H54 (cell line): ENCODE measurements around the gene ALDH16A1.
"Not testable (repeated sequence)": the region's sequence is repeated elsewhere in the genome, so short reads cannot be mapped to it uniquely, and the experiment has no call there.

Experiments used
- DNase-seq: peaks from one replicate; pipeline ENCODE4 v3.0.0; 2011; ENCODE audit warnings: low spot score, mixed read lengths; ENCODE audit not compliant: insufficient read length
- FAIRE-seq: peaks from 3 replicates; lab custom pipeline; 2011; peaks lifted over from hg19 to GRCh38; lab: Jason Lieb, UNC
- POLR2A ChIP-seq: IDR thresholded peaks from 2 replicates; pipeline ENCODE4 v1.6.1; 2011; ENCODE audit warnings: low read depth, mild to moderate bottlenecking, low read length

ALDH16A1 gene

DNA sequence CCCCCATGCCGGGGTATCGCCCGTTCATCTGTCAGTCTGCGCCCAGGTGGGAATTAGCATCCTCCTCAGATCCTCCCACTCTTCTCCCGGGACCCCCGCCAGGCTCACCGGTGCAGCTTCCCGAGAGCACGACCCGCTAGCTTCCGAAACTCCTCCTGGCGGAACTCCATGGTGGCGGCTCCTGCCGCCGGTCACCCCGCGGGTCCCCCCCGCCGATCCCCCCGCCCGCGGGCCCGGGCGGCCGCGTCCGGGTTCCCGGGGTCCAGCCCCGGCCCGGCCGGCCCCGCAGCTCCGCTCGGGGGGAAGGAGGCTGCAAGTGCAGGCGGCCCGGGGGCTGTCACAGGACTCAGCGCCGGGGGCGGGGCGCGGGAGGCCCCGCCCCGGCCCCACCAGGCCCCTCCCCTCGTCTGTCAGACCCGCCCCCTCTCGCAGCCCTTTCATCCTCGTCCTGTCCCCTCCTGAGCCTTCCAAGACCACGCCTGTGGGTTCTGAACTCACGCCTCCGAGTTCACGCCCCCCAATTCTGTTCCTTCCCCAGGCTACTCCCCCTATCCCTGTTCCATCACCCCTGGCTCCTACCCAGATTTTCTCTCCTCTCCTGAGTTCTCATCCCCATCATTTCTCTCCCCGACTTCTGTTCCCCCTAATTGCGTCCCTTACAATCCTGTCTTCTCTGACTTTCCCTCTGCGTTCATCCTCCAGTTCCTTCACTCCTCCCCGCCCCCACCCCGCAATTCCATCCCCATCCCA is 11.6 kb upstream of the ALDH16A1 start, which contains the start of gene SLC17A7:
TSS of gene SLC17A7 (minus strand) at position 318 of the 750 bp plus-strand sequence. CDS start at position 170, 148 bp downstream.
- TF ChIP-seq POLR2A, result no peak
- DNase-seq, result no peak
- no peak for FAIRE-seq

DNA sequence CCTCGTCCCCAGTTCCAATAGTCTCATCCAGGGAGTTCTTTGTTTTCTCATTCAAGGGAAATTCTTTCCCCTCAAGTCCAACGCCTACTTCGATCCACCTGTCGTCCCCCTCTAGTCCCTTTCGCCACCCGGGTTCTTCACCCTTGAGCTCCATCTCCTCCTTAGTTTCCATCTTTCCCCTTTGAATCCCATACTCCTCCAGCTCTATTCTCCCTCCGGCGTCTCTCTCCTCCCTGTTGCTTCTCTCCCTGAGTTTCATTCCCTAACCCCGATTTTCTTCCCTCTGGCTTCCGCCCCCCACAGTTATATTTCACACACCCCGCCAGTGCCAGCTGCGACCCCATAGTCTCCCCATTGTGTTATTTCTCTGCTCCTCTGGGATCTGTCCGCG is 11.1 kb upstream of the ALDH16A1 start:
- FAIRE-seq (no peak), DNase-seq (no peak)
- no peak for TF ChIP-seq POLR2A

DNA sequence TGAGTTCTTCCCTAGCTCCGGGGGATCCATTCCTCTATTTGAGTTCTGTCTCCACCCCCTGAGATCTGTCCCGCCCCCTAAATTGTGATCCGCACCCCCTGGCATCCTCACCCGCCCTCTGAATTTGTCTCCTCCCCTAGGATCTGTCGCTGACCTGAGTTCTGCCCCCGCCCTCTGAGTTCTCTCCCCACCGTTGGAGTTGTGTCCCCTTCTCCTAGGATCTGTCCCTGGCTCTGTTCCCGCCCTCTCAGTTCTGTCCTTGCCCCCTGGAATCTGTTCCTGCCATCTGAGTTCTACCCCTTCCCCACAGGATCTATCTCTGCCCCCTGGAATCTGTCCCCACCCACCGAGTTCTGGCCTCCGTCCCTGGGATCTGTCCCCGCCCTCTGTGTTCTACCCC is 10.7 kb upstream of the ALDH16A1 start:
- no peak for FAIRE-seq

DNA sequence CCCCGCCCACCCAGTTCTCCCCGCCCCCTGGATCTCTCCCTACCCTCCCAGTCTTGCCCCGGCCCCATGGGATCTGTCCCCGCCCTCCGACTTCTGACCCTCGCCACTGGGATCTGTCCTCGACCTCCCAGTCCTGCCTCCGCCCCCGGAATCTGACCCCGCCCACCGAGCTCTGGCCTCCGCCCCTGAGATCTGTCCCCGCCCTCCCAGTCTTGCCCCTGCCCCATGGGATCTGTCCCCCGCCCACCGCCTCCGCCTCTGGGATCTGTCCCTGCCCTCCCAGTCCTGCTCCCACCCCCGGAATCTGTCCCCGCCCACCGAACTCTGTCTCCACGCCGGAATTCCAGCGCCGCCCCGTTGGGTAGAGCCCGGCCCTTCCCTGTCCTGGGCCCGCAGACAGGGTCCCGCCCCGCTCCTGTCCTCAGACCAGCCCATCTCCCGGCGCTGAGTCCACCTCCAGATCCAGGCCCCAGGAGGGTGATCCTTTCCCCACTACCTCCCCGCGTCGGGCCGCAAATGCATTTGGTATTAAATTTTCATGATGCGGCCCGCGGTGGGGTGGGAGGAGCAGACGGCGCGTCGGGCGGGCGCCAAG is 10.2 kb upstream of the ALDH16A1 start:
- peak; percentile 98 for DNase-seq
- FAIRE-seq, result no peak
- TF ChIP-seq POLR2A, result 0 out of 2 replicates have a peak, but pooled peaks have one; percentile 13

More for the DNA sequence above, 10.7 kb upstream of the ALDH16A1 start:
- DNase-seq, result peak; percentile 88
- TF ChIP-seq POLR2A, result no peak

DNA sequence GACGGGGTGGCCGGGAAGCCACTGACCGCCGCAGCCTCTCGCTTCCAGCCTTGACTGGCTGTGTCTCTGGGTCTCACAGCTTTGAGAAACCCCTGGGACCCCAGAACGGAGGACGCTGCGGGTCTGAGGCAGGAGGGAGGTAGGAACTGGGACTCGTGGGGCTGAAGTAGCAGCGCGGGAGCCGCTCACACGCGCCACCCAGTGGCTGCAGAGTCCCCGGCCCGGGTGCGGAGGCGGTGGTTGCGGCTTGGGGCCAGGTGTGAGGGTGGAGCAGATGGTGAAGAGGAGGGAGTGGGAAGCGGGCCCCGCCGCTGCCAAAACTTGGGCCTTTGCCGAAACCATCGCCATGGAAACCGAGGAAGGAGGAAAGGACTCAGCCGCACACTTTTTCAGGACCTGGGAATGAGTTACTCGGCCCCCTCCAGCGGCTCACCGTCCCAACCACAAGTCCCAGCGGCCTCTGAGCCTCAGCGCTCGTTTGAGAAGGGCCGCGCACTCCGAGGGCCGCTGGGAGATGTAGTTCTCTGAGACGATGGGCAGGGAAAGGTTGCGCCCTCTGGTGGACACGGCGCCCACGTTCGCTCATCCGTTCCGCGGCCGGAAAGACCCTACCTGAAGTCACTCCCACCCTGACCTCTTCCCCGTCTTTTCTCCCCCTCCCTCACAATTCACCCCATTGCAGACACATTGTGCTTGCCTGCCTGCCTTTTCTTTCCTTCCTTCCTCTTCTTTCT is 9.5 kb upstream of the ALDH16A1 start:
- DNase-seq (peak; percentile 95), FAIRE-seq (no peak)
- no peak for TF ChIP-seq POLR2A

DNA sequence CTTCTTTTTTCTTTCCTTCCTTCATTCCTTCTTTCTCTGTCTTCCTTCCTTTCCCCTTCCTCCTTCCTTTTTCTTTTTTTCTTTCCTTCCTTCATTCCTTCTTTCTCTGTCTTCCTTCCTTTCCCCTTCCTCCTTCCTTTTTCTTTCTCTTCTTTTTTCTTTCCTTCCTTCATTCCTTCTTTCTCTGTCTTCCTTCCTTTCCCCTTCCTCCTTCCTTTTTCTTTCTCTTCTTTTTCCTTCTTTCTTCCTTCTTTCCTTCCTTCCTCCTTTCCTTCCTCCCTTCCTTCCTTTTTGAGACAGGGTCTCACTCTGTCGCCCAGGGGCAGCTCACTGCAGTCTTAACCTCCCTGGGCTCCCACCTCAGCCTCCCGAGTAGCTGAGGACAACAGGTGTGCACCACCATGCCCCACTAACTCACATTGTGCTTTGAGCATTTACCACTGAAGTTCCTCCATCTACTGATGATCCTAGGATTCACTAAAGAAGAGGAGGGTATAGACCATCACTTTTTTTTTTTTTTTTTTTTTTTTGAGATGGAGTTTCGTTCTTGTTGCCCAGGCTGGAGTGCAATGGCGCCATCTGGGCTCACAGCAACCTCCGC is 8.8 kb upstream of the ALDH16A1 start:
- DNase-seq, FAIRE-seq: not testable (repeated sequence)

DNA sequence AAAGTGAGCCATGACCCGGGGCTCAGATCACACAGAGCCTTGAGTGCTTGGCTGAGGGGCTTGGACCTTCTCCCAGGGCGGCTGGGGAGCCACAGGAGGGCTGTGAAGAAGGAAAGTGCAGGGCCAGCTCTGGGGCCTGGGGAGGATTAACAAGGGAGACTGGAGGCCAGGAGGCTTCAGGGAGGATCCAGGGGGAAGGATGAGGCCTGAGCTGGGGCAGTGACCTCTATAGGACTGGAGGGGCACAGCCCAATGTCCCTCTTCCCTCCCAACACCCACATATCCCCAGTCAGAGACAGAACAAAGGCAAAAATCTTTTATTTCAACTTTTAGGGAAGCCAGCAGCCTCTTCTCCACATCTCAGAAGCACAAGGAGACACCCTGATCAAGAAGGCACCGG is 7.0 kb upstream of the ALDH16A1 start:
- no peak for FAIRE-seq
- TF ChIP-seq POLR2A, result no peak
- DNase-seq, result no peak

DNA sequence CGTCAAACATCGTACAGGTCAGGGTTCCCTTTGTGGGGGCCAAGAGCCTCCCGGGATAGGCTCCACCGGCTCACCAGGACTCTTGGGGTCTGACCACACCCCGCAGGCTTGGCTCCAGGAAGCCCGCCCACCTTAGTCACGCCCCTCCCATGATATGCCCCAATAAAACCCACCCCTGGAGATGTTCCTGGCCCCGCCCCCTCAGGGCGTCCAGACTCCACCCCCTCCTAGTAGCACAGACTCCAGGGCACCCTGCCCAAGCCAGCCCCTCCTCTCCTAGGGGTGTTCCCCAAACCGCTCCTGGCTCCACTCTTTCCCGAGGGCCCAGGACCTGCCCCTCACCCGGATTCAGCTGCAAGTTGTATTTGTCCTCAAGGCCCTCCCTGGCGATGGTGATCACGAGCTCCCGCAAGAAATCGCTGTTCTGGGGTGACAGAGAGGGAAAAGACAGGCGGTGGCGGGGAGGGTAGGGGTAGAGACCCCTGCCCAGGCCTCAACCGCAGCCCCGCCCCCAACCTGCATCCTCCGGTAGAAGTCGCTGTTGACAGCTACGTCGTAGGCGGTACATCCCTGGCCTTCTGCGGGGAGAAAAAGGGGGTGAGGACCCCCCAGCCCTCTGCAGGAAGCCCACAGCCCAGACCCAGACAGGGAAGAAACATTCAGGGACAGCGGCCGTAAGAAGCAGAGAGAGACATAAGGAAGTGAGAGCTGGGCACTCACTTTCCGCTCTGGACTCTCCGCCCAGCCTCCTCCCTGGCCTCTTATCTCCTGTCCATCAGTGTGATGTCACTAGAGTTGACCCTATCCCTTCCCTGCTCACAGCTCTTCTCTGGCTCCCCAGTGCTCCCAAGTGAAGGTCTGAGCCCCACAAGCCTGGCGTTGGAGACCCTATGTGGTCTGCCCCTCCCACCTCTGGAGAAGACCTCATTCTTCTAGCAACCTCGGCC is 5.3 kb upstream of the ALDH16A1 start:
- no peak for TF ChIP-seq POLR2A
- no peak for FAIRE-seq
- no peak for DNase-seq

DNA sequence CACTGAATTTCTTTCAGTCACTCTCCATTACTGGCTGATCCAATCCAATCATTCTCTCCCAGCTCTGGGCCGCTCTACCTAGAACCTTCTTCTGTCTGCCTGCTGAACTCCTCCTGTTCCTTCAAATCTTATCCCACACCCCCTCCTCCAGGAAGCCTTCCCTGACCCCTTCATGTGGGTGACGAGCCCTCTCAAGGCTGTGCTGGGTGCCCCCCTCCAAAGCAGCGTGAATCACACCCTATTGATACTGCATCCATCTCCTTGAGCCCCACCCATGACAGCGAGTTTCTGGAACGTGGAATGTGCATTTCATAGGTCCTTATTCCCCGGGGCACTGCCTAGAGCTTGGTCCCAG is 4.6 kb upstream of the ALDH16A1 start:
- DNase-seq, result no peak
- no peak for TF ChIP-seq POLR2A
- FAIRE-seq, result no peak

DNA sequence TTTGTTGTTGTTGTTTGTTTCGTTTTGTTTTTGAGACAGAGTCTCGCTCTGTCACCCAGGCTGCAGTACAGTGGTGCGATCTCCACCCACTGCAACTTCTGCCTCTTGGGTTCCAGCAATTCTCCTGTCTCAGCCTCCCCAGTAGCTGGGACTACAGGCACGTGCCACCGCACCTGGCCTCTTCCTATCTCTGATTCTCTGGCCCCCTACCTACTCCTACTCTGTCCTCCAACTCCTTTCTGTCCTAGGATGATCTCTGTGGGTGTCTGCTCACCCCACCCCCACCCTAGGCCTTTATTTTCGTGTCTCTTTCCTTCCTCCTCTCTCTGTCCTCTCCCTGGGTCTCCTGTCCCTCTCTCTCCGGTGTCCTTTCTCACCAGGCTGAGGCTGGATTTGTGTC is 2.6 kb upstream of the ALDH16A1 start:
- TF ChIP-seq POLR2A, result no peak
- FAIRE-seq, result no peak
- DNase-seq, result no peak

DNA sequence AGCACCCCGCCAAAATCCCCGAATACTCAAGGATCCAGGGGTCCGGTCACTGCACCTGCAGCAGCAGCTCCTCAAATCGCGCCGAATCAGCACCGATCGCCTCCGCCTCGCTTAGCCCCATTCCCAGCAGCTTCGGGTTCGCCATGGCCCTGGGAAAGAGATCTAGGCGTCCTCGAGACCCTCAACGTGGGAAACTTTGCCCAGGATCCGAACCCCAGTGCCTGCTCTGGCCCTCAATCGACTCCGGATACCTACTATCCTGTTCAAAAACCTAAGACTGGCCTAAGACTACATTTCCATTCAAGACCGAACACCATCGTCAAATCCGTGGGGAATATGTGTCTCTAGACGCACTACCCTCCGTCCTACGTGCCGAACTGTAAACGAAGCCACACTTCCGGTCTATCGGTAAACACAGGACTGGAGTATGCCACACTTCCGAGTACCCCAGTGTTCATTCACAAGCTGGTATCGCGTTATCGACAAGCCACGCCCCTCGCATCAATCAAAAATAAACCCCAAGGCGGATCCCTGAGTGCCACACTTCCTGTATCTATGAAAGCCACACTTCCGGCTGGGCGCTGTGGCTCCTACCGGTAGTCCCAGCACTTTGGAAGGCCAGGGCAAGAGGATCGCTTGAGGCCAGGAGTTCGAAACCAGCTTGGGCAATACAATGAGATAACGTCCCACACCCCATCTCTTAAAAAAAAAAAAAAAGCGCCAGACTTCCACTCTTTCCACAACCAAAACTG is 1.4 kb upstream of the ALDH16A1 start, which contains the start of gene PIH1D1:
TSS of gene PIH1D1 (minus strand) at position 385 of the 752 bp plus-strand sequence. CDS start at position 145, 240 bp downstream.
- FAIRE-seq, result peak; percentile 94
- 0 out of 2 replicates have a peak, but pooled peaks have one; percentile 29 for TF ChIP-seq POLR2A
- DNase-seq, result peak; percentile 97

DNA sequence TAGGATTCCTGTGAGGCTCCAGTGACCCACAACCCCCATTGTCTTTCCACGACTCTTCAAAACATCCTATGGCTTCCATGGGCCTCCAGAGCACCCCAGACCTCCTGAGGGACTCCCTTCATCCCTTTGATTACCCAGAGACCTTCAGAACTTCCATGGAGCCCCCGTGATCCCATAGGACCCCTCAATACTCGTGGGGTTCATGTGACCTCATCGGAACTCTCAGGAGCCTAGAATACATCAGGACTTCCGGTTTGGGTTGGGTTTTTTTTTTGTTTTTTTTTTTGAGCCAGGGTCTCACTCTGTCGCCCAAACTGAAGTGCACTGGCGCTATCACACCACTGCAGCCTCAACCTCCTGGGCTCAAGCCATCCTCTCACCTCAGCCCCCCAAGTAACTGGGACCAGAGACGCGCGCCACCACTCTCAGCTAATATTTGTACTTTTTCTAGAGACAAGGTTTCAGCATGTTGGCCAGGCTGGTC is 774 bp downstream of the ALDH16A1 start:
- no peak for TF ChIP-seq POLR2A
- FAIRE-seq, result no peak

More for the DNA sequence above, 774 bp downstream of the ALDH16A1 start:
- no peak for DNase-seq
